Upper lobe of right lung (tissue), 1 donor: Measurements from ENCODE around the gene NOL9. TPM values are rescaled to one million over a fixed set of nuclear protein-coding genes. Genes with fewer than 3 reads are reported as not detected.

Source experiments
- ATAC-seq: fragments of 200-7000 bp; cut with Tn5 transposase; one replicate; pipeline ENCODE4 v1.9.1; 2020; ENCODE audit warnings: mild to moderate bottlenecking, moderate library complexity
- DNase-seq: peaks from one replicate; pipeline ENCODE4 v3.0.0-alpha.2; 2020
- H3K27ac ChIP-seq: fragments of 200-600 bp; one replicate; pipeline ENCODE4 v1.8.0; 2022
- H3K27me3 ChIP-seq: fragments of 200-600 bp; one replicate; pipeline ENCODE4 v1.8.0; 2022; ENCODE audit warnings: mild to moderate bottlenecking
- H3K36me3 ChIP-seq: fragments of 200-600 bp; one replicate; pipeline ENCODE4 v1.8.0; 2022
- H3K4me1 ChIP-seq: fragments of 200-600 bp; one replicate; pipeline ENCODE4 v1.8.0; 2022
- H3K4me3 ChIP-seq: fragments of 200-600 bp; one replicate; pipeline ENCODE4 v1.8.0; 2022; ENCODE audit warnings: mild to moderate bottlenecking
- H3K9me3 ChIP-seq: fragments of 200-600 bp; one replicate; pipeline ENCODE4 v1.8.0; 2022
- intact Hi-C: fragments of 100-400 bp; cut with DNase I; formaldehyde crosslinking; loops from one replicate; pipeline ENCODE4 v1.11.0; 2022
- total RNA-seq: library from RNA; stranded (reverse); fragmentation: NEBNext Ultra II Directional; extraction: Animal tissue kit (Norgen Biotek cat#: 25700); gene quantifications from one replicate; pipeline ENCODE4 v1.2.1, GENCODE V29; 2021
- TF ChIP-seq, protein P1 (sequence below): fragments of 200-600 bp; IDR thresholded peaks from one replicate; pipeline ENCODE4 v1.8.0; 2022; ENCODE audit warnings: antibody characterized with exemption
- donor health status: DM: no; HTN: yes; CAD: no; lungs with severe emphysema.

The NOL9 gene
- total RNA-seq, 1 donor from 2014 or later = 23.6 TPM

DNA sequence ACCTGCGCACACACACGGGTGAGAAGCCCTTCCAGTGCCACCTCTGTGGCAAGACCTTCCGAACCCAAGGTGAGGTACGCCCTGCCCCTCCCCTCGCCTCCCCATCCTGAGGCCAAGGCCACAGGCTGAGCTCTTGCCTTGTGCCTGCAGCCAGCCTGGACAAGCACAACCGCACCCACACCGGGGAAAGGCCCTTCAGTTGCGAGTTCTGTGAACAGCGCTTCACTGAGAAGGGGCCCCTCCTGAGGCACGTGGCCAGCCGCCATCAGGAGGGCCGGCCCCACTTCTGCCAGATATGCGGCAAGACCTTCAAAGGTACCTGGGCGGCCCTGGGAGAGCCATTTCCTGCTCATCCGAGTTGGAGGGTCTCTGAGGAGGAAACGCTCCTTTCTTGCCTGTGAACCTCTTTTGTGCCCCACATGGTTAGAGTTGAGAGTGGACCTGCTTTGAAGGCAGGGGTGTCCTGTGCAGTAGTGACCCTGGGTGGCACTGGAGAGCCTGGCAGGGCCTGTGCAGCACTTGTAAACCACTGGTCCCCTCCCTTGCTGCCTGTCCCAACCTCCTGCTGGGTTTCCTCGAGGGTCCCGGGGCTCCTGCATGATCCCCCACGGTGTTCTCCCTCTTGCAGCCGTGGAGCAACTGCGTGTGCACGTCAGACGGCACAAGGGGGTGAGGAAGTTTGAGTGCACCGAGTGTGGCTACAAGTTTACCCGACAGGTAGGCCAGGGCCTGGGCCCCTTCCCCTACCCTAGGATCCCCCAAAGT, 34.0 kb upstream of the NOL9 start:
- H3K9me3 ChIP-seq = no peaks in the 10 kb centered on the region
- H3K27me3 ChIP-seq = no peaks in the 10 kb centered on the region
- ATAC-seq (peak; percentile 69), DNase-seq (peak; percentile 86)
- intact Hi-C loops = no loop called here
- H3K4me1 ChIP-seq = peaks cover 12% of the 10 kb centered on the region
- peaks cover 50% of the 10 kb centered on the region for H3K36me3 ChIP-seq
- no peak overlapping the region for H3K4me3 ChIP-seq
- peak overlapping the region; percentile 17 for H3K27ac ChIP-seq
- TF ChIP-seq, protein P1, sequence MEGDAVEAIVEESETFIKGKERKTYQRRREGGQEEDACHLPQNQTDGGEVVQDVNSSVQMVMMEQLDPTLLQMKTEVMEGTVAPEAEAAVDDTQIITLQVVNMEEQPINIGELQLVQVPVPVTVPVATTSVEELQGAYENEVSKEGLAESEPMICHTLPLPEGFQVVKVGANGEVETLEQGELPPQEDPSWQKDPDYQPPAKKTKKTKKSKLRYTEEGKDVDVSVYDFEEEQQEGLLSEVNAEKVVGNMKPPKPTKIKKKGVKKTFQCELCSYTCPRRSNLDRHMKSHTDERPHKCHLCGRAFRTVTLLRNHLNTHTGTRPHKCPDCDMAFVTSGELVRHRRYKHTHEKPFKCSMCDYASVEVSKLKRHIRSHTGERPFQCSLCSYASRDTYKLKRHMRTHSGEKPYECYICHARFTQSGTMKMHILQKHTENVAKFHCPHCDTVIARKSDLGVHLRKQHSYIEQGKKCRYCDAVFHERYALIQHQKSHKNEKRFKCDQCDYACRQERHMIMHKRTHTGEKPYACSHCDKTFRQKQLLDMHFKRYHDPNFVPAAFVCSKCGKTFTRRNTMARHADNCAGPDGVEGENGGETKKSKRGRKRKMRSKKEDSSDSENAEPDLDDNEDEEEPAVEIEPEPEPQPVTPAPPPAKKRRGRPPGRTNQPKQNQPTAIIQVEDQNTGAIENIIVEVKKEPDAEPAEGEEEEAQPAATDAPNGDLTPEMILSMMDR = no peak

DNA sequence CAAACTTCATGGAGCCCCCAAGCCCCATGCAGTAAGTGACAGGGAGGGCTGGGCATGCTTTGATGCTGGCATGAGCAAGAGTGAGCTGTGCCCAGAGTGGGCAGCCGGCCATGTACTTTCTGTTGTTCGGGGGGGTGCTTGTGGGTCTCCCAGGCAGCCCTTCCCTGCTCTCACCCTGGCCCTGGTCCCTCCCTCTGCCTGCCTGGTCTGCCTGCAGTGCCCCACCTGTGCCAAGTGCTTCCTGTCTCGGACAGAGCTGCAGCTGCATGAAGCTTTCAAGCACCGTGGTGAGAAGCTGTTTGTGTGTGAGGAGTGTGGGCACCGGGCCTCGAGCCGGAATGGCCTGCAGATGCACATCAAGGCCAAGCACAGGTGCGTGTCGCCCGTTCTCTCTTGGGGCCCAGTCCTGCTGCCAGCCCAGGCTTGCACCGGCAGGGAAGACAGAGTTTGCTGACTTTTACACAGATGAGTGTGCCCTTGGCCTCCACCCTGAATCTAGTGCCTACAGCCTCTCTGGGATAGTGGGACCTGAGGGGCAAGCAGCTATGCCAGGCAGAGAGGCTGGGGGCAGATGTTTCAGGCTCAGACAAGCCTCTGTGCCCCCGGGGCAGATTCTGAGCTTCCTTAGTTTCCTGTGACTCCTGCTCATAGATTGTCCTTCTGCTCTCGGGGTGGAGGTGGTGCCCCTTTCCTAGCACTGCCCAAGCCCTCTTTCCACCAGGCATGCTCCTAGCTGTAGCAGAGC, 33.1 kb upstream of the NOL9 start:
- ATAC-seq (peak; percentile 50), DNase-seq (peak; percentile 72)
- TF ChIP-seq, protein P1 = no peak
- Histone ChIP-seq H3K9me3 (no peaks in the 10 kb centered on the region), H3K27ac (peak overlapping the region; percentile 17), H3K4me3 (no peak overlapping the region), H3K27me3 (no peaks in the 10 kb centered on the region), H3K36me3 (peaks cover 41% of the 10 kb centered on the region), H3K4me1 (peaks cover 16% of the 10 kb centered on the region)
- intact Hi-C loops = no loop called here

DNA sequence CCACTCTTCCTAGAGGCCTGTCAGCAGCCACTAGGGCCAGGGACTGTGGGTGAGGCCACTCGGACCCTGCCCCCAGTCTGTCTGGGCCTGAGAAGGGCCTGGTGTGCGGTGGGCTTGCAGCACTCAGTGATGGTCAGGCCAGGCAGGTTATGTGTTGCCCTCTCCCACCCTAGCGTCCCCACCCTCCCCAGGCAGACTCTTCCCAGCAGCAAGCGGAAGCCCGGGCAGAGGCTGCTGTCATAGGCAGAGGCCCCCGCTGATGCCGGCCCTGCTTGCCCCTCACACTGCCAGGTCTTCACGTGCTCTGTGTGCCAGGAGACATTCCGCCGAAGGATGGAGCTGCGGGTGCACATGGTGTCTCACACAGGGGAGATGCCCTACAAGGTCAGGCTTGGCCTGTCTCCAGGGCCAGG, 32.1 kb upstream of the NOL9 start:
- no peaks in the 10 kb centered on the region for H3K27me3 ChIP-seq
- TF ChIP-seq, protein P1 = no peak
- intact Hi-C loops = no loop called here
- H3K36me3 ChIP-seq = peaks cover 36% of the 10 kb centered on the region
- ATAC-seq = no peak
- H3K4me3 ChIP-seq = no peak overlapping the region
- H3K9me3 ChIP-seq = no peaks in the 10 kb centered on the region
- H3K4me1 ChIP-seq = peaks cover 26% of the 10 kb centered on the region
- DNase-seq = no peak
- no peak overlapping the region for H3K27ac ChIP-seq

DNA sequence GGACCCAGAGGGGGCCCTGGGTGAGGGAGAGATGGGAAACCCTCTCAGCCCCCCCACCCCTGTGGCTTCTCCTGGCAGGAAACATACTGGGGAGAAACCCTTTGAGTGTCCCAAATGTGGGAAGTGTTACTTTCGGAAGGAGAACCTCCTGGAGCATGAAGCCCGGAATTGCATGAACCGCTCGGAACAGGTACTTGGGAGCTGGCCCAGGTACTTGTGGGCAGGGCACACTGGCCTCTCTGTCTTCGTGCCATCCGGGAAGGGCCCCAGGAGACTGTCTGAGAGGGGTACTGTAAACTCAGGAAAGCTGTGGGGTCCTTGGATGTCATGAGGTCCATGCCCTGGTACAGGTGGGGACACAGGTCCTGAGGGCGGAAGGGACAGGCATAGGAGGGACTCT, 31.5 kb upstream of the NOL9 start:
- H3K27ac ChIP-seq = no peak overlapping the region
- no peaks in the 10 kb centered on the region for H3K9me3 ChIP-seq
- ATAC-seq (no peak), DNase-seq (no peak)
- TF ChIP-seq, protein P1 = no peak
- no peak overlapping the region for H3K4me3 ChIP-seq
- no peaks in the 10 kb centered on the region for H3K27me3 ChIP-seq
- intact Hi-C loops = no loop called here
- peaks cover 32% of the 10 kb centered on the region for H3K4me1 ChIP-seq
- peaks cover 36% of the 10 kb centered on the region for H3K36me3 ChIP-seq

DNA sequence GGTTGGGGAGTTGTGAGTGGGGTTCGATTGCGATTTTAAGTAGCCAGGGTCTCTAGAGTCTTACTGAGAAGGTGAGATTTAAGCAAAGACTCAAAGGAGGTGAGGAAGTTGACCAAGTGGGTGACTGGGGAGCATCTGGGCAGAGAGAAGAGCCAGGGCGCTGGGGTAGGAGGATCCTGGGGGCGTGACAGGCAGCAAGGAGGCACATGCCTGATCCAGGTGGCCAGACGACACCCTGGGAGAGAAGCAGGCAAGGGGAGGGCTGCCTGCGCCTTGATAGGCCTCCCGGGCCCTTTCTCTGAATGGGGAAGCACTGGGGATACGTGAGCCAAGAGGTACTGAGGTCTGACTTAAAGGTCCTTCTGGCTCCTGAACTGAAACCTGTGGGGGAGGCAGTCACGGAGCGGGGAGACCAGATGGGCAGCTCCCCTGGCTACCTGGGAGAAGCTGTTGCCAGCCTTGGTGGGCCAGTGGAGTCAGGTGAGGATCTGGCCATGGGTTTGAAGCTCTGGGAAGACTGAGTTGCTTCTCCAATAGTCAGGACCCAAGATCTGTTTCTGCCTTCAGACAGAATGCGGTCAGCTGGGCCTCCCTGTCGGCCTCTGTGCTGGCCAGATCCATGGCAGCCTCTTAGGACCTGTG, 30.9 kb upstream of the NOL9 start:
- DNase-seq (no peak), ATAC-seq (no peak)
- Histone ChIP-seq H3K4me3 (no peak overlapping the region), H3K4me1 (peaks cover 36% of the 10 kb centered on the region), H3K27ac (no peak overlapping the region), H3K27me3 (no peaks in the 10 kb centered on the region), H3K36me3 (peaks cover 29% of the 10 kb centered on the region), H3K9me3 (no peaks in the 10 kb centered on the region)
- intact Hi-C loops = no loop called here
- TF ChIP-seq, protein P1 = no peak
